Osteocyte (in vitro differentiated cells): ENCODE results near the gene PRKG1. TPM values are rescaled to one million over a fixed set of nuclear protein-coding genes. Genes with fewer than 3 reads are reported as not detected.

Experiments
- DNase-seq: peaks from one replicate; pipeline ENCODE4 v3.0.0; 2021; ENCODE audit warnings: mixed read lengths; ENCODE audit not compliant: unreplicated experiment; ENCODE audit errors: extremely low spot score
- H3K27ac Mint-ChIP-seq: one replicate; pipeline ENCODE4 v1.8.0; 2021; ENCODE audit warnings: mild to moderate bottlenecking, mixed read lengths; ENCODE audit not compliant: unreplicated experiment
- H3K27me3 Mint-ChIP-seq: one replicate; pipeline ENCODE4 v1.8.0; 2021; ENCODE audit warnings: mixed read lengths; ENCODE audit not compliant: unreplicated experiment
- H3K36me3 Mint-ChIP-seq: one replicate; pipeline ENCODE4 v1.8.0; 2021; ENCODE audit warnings: mixed read lengths; ENCODE audit not compliant: unreplicated experiment
- H3K4me1 Mint-ChIP-seq: one replicate; pipeline ENCODE4 v1.8.0; 2021; ENCODE audit warnings: mixed read lengths; ENCODE audit not compliant: unreplicated experiment
- H3K4me3 Mint-ChIP-seq: one replicate; pipeline ENCODE4 v1.8.0; 2021; ENCODE audit warnings: mild to moderate bottlenecking, moderate library complexity, mixed read lengths; ENCODE audit not compliant: unreplicated experiment
- H3K9me3 Mint-ChIP-seq: one replicate; pipeline ENCODE4 v1.8.0; 2021; ENCODE audit warnings: mixed read lengths; ENCODE audit not compliant: unreplicated experiment
- CTCF ChIP-seq: fragments of 200-600 bp; sonication (generic); IDR thresholded peaks from 2 replicates; pipeline ENCODE4 v1.5.0; 2021; ENCODE audit warnings: antibody characterized with exemption, mild to moderate bottlenecking, moderate library complexity
- total RNA-seq: library from RNA; stranded (reverse); gene quantifications from 2 replicates; pipeline ENCODE4 v1.2.1, GENCODE V29; 2021

PRKG1 gene
- total RNA-seq, 1 donor from 2014 or later: 10.8 TPM

- Mint-ChIP-seq H3K4me3 (no peak overlapping the region), H3K9me3 (peaks cover 7% of the 10 kb centered on the region), H3K27me3 (peaks cover 2% of the 10 kb centered on the region), H3K4me1 (peaks cover 3% of the 10 kb centered on the region), H3K27ac (no peak overlapping the region), H3K36me3 (no peaks in the 10 kb centered on the region)
- no peak for TF ChIP-seq CTCF
- DNase-seq: no peak
Measured at GRCh38 chr10:51985336-51985735, 911.0 kb downstream of the PRKG1 start.

GRCh38 chr10:51986516-51986915, 912.2 kb downstream of the PRKG1 start:
- no peak for TF ChIP-seq CTCF
- H3K4me3 Mint-ChIP-seq: no peak overlapping the region
- no peak overlapping the region for H3K27ac Mint-ChIP-seq
- no peak for DNase-seq
- H3K27me3 Mint-ChIP-seq: peaks cover 2% of the 10 kb centered on the region
- H3K36me3 Mint-ChIP-seq: no peaks in the 10 kb centered on the region
- peaks cover 5% of the 10 kb centered on the region for H3K9me3 Mint-ChIP-seq
- peaks cover 3% of the 10 kb centered on the region for H3K4me1 Mint-ChIP-seq

GRCh38 chr10:51993475-51993874, 919.2 kb downstream of the PRKG1 start:
- Mint-ChIP-seq H3K27me3 (peaks cover 5% of the 10 kb centered on the region), H3K27ac (no peak overlapping the region), H3K9me3 (peaks cover 5% of the 10 kb centered on the region), H3K4me3 (no peak overlapping the region), H3K4me1 (no peaks in the 10 kb centered on the region), H3K36me3 (no peaks in the 10 kb centered on the region)
- no peak for TF ChIP-seq CTCF
- no peak for DNase-seq

GRCh38 chr10:51999096-51999495, 924.8 kb downstream of the PRKG1 start:
- Mint-ChIP-seq H3K4me3 (no peak overlapping the region), H3K4me1 (peaks cover 5% of the 10 kb centered on the region), H3K27me3 (peaks cover 6% of the 10 kb centered on the region), H3K36me3 (no peaks in the 10 kb centered on the region), H3K9me3 (no peaks in the 10 kb centered on the region), H3K27ac (no peak overlapping the region)
- no peak for TF ChIP-seq CTCF
- no peak for DNase-seq

- Mint-ChIP-seq H3K4me3 (no peak overlapping the region), H3K27me3 (peaks cover 8% of the 10 kb centered on the region), H3K4me1 (peaks cover 2% of the 10 kb centered on the region), H3K27ac (no peak overlapping the region), H3K9me3 (peaks cover 19% of the 10 kb centered on the region), H3K36me3 (peaks cover 2% of the 10 kb centered on the region)
- TF ChIP-seq CTCF: peak; percentile 74
- DNase-seq: no peak
Measured at GRCh38 chr10:52004342-52004949, 930.2 kb downstream of the PRKG1 start.
